Left cardiac atrium (tissue), 4 donors: ENCODE data around the gene BGLAP. TPM values are rescaled to one million over a fixed set of nuclear protein-coding genes. Genes with fewer than 3 reads are reported as not detected.
"Not testable (repeated sequence)": the region's sequence is repeated elsewhere in the genome, so short reads cannot be mapped to it uniquely, and the experiment has no call there.

ENCODE experiments used
- ATAC-seq, 2 donors: fragments of 200-7000 bp; cut with Tn5 transposase; one replicate each; pipeline ENCODE4 v1.9.1; 2020; ENCODE audit warnings: mild to moderate bottlenecking in 2 of 2, moderate library complexity in 2 of 2
- DNase-seq: peaks from one replicate; pipeline ENCODE4 v3.0.0-alpha.2; 2020
- intact Hi-C, 2 donors: fragments of 100-400 bp; cut with DNase I; formaldehyde crosslinking; loops; one replicate each; pipeline versions ENCODE4 v1.14.1 to v1.15.1; 2022 to 2023
- long read RNA-seq: library from polyadenylated mRNA; unstranded; transcript quantifications from one replicate; pipeline ENCODE4 v2.0.0, GENCODE V29; 2021
- total RNA-seq, 2 donors: library from RNA; stranded (reverse); fragmentation: NEBNext Ultra II Directional; extraction: Animal tissue kit (Norgen Biotek cat#: 25700); gene quantifications; one replicate each; pipeline ENCODE4 v1.2.1, GENCODE V29; 2021
- donor health status: DM: no; HTN: yes; CAD: no.
- donor health status: DM: no; HTN: yes; CAD: no; lungs with severe emphysema.
- donor health status: DM: yes; HTN: yes; CAD: no.
- donor health status: Dilated cardiomyopathy.

The BGLAP gene
- total RNA-seq, result under 1 TPM in 1 of 2 donors, not detected in 1; 0.47 TPM
- long read RNA-seq, result 0 reads

DNA sequence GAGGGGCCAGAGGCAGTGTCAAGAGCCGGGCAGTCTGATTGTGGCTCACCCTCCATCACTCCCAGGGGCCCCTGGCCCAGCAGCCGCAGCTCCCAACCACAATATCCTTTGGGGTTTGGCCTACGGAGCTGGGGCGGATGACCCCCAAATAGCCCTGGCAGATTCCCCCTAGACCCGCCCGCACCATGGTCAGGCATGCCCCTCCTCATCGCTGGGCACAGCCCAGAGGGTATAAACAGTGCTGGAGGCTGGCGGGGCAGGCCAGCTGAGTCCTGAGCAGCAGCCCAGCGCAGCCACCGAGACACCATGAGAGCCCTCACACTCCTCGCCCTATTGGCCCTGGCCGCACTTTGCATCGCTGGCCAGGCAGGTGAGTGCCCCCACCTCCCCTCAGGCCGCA, at the start of gene BGLAP:
Gene BGLAP (plus strand): TSS at position 259 of the 400 bp plus-strand sequence. CDS start 48 bp downstream, at position 307.
- intact Hi-C loops, result no loop called here
- DNase-seq (no peak), ATAC-seq (no peak)

DNA sequence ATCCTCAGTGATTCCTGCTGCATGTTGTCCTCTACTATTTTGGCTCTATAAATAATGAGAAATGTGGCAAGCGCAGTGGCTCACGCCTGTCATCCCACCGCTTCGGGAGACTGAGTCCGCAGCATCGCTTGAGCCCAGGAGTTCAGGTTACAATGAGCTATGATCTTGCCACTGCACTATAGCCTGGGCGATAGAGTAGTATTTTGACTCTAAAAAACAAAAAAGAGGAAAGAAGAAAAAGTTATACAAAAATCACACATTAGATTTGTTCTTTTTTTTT, 48.8 kb upstream of the BGLAP start:
- ATAC-seq, result no peak

DNA sequence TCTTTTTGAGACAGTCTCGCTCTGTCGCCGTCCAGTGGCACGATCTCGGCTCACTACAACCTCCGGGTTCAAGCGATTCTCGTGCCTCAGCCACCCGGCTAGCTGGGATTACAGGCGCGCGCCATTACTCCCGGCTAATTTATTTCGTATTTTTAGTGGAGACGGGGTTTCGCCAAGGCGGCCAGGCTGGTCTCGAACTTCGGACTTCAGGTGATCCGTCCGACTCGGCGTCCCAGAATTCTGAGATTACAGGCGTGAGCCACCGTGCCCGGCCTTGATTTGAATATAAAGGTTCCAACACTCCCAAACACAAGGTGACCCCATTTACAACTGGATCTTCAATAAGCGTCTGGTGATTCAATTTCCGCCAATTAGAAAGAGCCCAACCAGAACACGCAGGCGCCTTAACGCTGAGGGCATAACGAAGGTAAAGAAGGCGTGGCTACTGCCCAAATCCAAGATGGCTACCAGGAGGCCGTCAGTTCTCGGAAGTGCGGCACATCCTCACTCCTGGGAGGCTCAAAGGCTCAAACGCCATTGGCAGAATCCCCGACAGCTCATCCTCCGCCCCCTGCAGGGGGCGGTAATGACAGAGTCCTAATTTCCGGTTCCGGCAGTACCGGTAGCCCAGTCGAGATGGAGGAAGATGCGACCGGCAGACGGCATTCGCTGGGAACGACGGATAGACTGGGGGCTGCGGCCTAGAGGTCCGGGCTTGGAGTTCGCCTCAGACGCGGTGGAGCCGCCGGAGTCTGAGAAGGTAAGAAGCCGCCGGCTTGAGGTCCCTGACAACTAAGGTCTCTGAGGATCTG, 48.3 kb upstream of the BGLAP start, which contains the start of gene SLC25A44:
Gene SLC25A44 (plus strand): TSS at position 617 of the 812 bp plus-strand sequence. CDS start 5,744 bp downstream, outside the sequence.
- peak; percentile 95 for DNase-seq
- intact Hi-C loops, result no loop called here
- peak; percentile 100 for ATAC-seq

More for the DNA sequence above, 48.8 kb upstream of the BGLAP start:
- intact Hi-C loops, result no loop called here
- no peak for DNase-seq

DNA sequence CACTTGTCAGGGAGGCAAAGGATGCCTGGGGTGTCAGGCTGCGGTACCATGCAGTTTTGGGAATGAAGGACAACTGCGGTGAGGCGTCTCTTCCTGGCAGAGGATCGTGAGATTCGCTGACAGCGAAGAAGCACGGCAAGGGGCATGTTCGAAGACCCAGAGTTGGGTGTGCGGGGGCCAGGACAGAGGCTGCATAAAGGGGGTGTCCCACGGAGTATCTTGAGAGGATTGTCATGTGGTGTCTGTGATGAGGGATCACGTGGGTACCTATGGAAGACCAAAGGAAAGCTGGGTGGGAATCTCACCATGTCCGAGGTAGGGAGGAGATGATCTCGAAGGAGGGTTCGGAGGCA, 47.7 kb upstream of the BGLAP start:
- intact Hi-C loops, result no loop called here
- no peak for DNase-seq
- peak in 1 of 2 donors; percentile 4 for ATAC-seq

DNA sequence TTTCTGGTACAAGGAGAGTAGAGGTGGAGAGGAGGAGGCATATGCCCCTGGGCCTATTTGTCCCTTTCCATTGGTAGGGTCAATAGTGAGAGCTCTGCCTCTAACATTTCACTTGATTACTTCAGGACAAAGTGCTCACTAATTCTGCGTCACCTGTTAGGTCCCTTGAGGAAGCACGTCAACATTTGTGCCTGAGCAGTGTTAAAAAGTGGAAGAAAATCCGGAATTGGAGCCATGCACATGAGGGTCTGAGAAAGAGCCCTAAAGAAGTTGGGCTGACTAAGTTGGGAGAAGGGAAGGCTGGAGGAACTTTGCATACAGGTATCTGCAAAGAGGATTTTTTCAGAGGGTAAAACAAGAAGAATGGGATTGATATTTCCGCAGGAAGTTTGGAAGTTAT, 46.1 kb upstream of the BGLAP start:
- intact Hi-C loops, result no loop called here
- DNase-seq (no peak), ATAC-seq (no peak)

DNA sequence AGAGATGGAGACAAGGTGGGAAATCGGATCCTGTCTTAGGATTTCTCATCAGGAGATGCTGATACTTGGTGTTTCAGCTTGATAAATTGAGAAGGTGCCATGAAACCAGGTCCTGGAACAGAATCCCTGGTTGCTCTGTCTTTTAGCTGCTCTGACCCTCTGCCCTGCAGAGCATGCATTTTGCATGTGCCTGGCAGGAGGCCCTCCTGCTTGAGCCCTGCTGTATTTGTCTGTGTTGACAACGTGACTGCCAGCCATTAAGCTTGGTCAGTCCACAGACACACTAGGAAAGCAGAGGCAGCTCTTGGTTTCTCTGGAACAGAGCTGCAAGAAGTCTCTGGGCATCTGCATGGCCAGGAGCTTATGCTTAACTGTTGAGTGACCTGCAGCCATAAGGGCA, 45.5 kb upstream of the BGLAP start:
- DNase-seq (no peak), ATAC-seq (no peak)
- intact Hi-C loops, result no loop called here

DNA sequence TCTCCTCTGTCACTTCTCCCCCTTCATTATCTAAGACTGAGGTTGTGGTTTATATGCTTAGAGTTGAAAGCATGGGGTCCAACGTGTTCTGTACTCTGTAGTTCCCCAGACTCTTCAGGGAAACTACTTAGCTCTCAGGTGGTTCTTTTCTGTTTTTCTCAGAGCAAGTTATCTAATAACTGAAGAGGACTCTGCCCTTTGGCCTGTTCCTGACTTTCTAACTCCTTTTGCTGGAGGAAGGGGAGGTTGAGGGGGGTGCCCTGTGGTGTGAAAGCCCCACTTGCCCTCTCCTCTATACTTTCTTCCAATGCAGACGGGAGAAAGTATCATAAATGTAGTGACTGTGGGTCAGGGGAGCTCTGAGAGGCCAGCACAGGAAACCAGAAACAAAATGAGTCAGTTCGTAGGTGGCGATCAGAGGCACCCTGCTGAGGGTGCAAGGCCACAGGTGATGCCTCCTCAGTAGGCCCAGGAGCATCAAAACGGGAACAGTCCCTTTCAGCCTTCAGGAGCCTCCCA, 43.1 kb upstream of the BGLAP start:
- ATAC-seq (no peak), DNase-seq (no peak)
- intact Hi-C loops, result no loop called here

DNA sequence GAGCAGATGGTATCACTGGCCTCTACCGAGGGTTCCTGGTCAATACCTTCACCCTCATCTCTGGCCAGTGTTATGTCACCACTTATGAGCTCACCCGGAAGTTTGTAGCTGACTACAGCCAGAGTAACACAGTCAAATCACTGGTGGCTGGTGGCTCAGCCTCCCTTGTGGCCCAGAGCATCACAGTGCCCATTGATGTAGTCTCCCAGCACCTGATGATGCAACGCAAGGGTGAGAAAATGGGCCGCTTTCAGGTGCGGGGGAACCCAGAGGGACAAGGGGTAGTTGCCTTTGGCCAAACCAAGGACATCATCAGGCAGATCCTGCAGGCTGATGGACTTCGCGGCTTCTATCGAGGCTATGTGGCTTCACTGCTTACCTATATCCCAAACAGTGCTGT, 41.9 kb upstream of the BGLAP start:
- DNase-seq (no peak), ATAC-seq (no peak)
- intact Hi-C loops, result no loop called here

DNA sequence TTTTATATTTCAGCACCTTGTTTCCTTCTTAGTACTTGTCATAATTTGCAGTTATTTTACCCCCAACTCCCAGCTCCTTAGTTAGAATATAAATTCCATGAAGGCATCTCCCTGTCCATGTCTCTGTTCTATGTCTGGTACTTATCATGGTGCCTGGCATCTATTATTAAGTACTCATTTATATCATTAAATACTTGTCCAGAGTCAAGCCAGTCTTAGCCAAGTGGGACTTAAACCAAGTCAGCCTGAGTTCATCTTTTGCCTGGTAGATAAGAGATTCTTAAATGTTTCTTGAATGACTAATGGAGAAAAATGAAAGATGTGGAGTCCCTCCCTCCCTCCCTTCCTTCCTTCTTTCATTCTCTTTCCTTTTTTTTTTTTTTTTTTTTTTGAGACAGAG, 38.7 kb upstream of the BGLAP start:
- no peak for DNase-seq
- intact Hi-C loops, result no loop called here
- ATAC-seq, result peak; percentile 55 to 86

DNA sequence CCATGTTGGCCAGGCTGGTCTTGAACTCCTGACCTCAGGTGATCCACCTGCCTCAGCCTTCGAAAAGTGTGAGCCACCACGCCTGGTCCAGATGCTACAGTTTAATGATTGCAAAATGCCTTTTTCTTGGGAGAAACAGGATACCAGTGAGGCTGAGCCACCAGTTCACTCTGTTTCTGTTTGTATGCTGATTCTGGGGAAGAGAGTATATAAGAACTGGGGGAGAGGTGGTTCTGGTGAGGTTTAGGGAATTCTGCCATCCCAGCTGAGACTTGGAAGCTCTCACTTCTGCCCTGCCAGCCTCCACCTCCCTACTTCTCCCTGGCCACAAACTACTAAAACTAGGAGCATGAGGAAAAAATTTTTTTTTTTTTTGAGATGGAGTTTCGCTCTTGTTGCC, 37.3 kb upstream of the BGLAP start:
- intact Hi-C loops, result no loop called here
- peak in 1 of 2 donors; percentile 41 for ATAC-seq
- DNase-seq, result no peak

DNA sequence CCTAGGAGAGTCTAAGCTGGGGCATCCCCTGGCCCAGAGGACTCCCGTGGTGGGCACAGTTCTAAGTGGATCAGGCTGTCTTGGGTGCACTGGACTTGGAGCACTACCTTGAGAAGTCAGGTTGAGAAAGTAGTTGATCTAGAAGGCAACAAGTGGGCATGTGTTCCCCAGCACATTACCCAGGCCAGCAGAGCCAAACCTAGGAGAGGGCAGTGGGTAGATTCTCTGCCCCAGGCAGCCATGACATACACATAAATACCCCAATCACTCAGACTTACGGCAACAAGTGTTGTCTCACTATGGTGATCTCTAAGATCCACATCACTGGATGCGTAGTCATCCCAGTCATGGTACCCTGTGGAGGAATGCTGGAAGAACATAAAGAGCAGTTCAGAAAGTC, 30.7 kb upstream of the BGLAP start:
- intact Hi-C loops, result loop anchor here in 1 of 2 donors (5.0 kb wide), 1 partner anchor 49 kb away; no protein-coding TSS in a partner anchor
- DNase-seq (no peak), ATAC-seq (no peak)

DNA sequence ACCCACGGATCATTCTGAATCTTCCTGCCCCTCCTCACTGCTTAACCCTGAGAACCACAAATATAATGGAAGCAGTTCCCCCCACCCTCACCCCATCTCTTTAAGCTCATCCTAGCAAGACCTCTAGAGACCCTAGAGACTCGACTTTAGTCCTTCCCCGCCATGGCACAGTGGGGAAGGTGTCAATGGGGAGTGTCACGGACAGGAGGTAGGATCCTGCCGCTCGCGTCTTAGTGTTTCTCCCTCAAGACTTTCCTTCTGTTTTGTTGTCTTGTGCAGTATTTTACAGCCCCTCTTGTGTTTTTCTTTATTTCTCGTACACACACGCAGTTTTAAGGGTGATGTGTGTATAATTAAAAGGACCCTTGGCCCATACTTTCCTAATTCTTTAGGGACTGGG, 29.9 kb upstream of the BGLAP start:
- intact Hi-C loops, result loop anchor here in 1 of 2 donors (5.0 kb wide), 1 partner anchor 50 kb away; no protein-coding TSS in a partner anchor
- DNase-seq (no peak), ATAC-seq (no peak)

DNA sequence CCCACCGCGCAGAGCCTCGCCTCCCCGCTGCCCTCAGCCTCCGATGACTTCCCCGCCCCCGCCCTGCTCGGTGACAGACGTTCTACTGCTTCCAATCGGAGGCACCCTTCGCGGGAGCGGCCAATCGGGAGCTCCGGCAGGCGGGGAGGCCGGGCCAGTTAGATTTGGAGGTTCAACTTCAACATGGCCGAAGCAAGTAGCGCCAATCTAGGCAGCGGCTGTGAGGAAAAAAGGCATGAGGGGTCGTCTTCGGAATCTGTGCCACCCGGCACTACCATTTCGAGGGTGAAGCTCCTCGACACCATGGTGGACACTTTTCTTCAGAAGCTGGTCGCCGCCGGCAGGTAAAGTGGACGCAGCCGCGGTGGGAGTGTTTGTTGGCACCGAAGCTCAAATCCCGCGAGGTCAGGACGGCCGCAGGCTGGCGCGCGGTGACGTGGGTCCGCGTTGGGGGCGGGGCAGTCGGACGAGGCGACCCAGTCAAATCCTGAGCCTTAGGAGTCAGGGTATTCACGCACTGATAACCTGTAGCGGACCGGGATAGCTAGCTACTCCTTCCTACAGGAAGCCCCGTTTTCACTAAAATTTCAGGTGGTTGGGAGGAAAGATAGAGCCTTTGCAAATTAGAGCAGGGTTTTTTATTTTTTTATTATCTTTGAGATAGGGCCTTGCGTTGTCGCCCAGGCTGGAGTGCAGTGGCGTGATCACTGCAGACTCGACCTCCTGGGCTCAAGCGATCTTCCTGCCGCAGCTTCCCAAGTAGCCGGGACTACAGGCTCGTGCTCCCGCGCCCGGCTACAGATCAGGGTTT, 28.9 kb upstream of the BGLAP start, which contains the start of gene PMF1:
Gene PMF1 (plus strand): TSS at position 175 of the 811 bp plus-strand sequence. CDS start 9 bp downstream, at position 184.
- peak; percentile 98 to 99 for ATAC-seq
- DNase-seq, result peak; percentile 99
- intact Hi-C loops, result loop anchor here in 1 of 2 donors (5.0 kb wide), 1 partner anchor 51 kb away; no protein-coding TSS in a partner anchor

DNA sequence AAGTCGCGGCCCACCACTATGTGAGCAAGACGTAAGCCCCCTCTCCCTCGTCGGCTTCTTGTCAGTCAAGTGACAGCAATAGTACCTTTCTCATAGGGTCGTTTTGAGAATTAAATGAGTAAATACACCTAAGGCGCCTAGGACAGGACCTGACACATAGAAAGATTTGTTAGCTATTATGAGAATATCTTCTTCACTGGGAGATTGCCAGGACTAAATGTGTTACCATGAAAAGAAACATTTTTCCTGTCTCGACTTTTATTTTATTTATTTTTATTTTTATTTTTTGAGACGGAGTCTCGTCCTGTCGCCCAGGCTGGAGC, 28.4 kb upstream of the BGLAP start:
- intact Hi-C loops, result loop anchor here in 1 of 2 donors (5.0 kb wide), 1 partner anchor 51 kb away; no protein-coding TSS in a partner anchor
- DNase-seq, result no peak
- ATAC-seq, result no peak

DNA sequence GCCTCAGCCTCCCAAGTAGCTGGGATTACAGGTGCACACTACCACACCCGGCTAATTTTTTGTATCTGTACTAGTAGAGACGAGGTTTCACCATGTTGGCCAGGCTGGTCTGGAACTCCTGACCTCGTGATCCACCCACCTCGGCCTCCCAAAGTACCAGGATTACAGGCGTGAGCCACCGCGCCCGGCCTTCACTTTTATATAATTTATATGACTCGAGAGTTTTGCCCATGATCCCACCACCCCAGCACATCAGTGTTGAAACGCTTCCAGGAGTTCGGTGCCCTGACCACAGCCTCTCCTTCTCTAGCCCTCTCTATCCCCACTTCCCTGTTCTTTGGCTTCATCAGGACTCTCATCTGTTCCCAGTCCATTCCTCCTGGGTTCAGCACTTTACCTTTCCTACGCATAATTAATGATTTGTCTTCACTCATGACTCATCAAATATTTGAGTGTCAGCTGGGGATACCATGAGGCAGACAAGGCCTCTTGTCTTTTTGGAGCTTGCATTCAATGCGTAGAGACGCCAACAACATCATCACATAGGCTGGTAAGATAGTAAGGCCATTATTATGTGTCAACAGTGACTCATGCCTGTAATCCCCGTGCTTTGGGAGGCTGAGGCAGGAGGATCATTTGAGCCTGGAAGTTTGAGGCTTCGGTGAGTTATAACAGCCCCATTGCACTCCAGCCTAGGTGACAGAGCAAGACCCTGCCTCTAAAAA, 27.8 kb upstream of the BGLAP start:
- intact Hi-C loops, result loop anchor here in 1 of 2 donors (5.0 kb wide), 1 partner anchor 52 kb away; no protein-coding TSS in a partner anchor
- ATAC-seq (no peak), DNase-seq (no peak)

DNA sequence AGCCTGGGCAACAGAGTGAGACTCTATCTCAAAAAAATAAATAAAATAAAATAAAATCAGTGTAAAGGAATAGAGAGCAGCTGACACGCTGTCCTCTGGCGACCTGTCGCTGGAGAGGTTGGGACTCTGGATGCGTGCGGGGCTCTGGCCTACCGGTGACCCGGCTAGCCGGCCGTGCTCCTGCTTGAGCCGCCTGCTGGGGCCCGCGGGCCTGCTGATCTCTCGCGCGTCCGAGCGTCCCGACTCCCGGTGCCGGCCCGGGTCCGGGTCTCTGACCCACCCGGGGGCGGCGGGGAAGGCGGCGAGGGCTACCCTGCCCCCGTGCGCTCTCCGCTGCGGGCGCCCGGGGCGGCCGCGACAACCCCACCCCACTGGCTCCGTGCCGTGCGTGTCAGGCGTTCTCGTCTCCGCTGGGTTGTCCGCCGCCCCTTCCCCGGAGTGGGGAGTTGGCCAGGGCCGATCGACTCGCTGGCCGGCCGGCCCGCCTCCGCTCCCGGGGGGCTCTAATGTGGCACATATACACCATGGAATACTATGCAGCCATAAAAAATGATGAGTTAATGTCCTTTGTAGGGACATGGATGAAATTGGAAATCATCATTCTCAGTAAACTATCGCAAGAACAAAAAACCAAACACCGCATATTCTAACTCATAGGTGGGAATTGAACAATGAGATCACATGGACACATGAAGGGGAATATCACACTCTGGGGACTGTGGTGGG, 25.5 kb upstream of the BGLAP start:
- intact Hi-C loops, DNase-seq, ATAC-seq: not testable (repeated sequence)

DNA sequence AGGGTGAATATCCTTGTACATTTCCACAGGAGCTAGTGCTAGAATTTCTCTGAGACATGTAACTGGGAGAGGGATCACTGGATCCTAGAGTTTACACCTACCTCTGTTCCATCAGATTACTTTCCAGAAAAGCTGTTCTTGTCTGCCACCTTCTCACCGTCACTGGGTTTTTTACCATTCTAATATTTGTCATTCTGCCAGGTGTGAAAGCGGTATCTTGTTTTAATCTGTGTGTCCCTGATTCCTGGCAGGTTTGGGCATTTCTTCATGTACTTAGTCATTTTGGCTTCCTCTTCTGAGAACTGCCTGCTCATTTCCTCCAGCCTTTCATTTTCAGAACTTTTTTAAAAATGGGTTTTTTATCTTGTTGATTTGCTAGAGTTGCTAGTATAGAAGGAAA, 24.1 kb upstream of the BGLAP start:
- intact Hi-C loops, result no loop called here
- ATAC-seq (no peak), DNase-seq (no peak)

DNA sequence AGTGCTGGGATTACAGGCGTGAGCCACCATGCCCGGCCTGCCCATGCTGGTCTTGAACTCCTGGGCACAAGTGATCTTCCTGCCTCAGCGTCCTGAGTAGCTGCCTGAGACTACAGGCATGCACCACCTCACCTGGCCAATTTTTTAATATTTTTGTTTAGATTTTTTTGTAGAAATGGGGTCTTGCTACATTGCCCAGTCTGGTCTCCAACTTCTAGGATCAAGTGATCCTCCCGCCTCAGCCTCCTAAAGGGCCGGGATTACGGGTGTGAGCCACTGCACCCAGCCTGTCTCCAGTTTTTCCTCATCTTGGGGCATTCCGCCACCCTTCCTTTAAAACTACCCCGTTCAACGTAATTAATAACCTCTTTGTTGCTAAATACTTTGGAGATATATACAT, 21.8 kb upstream of the BGLAP start:
- no peak for ATAC-seq
- no peak for DNase-seq
- intact Hi-C loops, result no loop called here
